ENCODE measurements around the gene RCOR3.

DNA sequence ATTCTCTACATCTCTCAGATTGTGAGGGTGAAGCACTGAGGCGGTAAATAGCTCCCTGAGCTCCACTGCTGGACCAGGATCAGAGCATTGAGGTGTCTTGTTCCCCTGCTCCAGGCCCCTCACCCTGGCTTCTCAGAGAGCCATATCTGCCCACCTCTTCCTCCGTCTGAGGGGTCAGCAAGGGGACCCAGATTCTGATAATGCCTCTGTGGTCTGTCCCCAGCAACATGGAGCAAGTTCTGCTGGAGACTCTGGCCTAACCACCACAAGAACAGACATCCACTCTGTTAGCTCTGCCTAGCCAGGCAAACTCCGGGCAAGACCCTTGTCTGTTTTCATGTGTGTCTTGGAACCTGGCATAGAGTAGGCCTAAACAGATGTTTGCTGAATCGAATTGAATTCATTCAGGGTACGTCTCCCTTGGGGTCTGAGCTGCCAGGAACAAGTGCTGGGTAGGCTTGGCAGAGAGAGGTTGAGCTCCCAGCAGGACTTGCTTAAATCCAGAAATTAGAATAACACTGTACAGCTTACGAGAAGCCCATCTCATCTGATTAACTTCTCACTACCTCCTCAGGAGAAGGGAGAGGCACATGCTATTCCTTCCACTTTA is 69.8 kb downstream of the RCOR3 start:
- TF ChIP-seq CTCF (conservative IDR thresholded peaks at IDR 0.05; ENCODE audit: low read depth, low read length) (no peak), EZH2 (IDR thresholded peaks at IDR 0.05; ENCODE audit: borderline replicate concordance, low read depth, low read length, poor library complexity, severe bottlenecking) (no peak)

Data from A673 (cell line).